ENCODE data around the gene THSD7B.

DNA sequence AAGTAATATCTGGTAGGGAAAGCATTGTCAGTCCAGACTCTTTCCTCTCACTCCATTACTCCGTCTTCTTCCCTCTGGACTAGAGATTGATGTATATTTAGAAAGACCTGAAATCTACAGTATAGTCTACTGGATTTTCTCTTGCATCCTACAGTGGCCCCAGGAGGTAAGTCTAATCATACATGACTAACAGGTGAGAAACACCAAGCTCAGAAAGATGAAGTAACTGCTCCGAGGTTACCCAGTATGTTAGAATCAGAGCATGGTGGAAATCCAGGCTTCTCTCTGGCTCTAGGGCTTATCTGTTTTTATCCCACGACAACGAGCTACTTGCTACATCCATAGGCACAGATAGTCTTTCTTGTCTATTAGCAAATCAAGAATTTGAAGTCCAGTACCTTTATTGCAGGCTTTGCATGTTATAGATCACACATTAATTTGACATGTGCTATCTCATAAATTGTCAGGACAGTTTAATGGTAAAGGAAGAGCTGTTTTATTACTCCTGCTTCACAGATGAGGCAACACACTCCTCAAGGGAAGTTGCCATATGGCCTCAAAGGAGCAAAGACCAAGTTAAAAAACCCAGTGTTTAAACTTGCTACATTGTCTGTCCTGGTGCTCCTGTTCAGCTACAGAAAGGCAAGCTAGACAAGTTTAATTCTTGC is 484.3 kb downstream of the THSD7B start:
- TF ChIP-seq RAD21 (IDR thresholded peaks at IDR 0.05 in 1 of 2, conservative IDR thresholded peaks at IDR 0.05 in 1 of 2; ENCODE audit: low read depth in 2 of 2, low read length in 2 of 2): no peak
- TF ChIP-seq, protein P1, sequence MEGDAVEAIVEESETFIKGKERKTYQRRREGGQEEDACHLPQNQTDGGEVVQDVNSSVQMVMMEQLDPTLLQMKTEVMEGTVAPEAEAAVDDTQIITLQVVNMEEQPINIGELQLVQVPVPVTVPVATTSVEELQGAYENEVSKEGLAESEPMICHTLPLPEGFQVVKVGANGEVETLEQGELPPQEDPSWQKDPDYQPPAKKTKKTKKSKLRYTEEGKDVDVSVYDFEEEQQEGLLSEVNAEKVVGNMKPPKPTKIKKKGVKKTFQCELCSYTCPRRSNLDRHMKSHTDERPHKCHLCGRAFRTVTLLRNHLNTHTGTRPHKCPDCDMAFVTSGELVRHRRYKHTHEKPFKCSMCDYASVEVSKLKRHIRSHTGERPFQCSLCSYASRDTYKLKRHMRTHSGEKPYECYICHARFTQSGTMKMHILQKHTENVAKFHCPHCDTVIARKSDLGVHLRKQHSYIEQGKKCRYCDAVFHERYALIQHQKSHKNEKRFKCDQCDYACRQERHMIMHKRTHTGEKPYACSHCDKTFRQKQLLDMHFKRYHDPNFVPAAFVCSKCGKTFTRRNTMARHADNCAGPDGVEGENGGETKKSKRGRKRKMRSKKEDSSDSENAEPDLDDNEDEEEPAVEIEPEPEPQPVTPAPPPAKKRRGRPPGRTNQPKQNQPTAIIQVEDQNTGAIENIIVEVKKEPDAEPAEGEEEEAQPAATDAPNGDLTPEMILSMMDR (IDR thresholded peaks at IDR 0.05; ENCODE audit: control extremely low read depth in 1 of 3, insufficient read depth in 1 of 3, low read depth in 1 of 3, low read length in 3 of 3): no peak
- no peak for TF ChIP-seq YY1 (IDR thresholded peaks at IDR 0.05; ENCODE audit: low read depth, low read length)
- no peak for TF ChIP-seq SAP30 (IDR thresholded peaks at IDR 0.05; ENCODE audit: insufficient read depth, insufficient replicate concordance, low read length)
- no peak for TF ChIP-seq SP2 (IDR thresholded peaks at IDR 0.05; ENCODE audit: low read length)
- TF ChIP-seq JUN (IDR thresholded peaks at IDR 0.05; ENCODE audit: low read depth, low read length): no peak
- no peak for TF ChIP-seq GABPA (IDR thresholded peaks at IDR 0.05; ENCODE audit: borderline replicate concordance, insufficient read depth, low read length)
- TF ChIP-seq SP1 (IDR thresholded peaks at IDR 0.05; ENCODE audit: low read depth, low read length): no peak
- no peak for TF ChIP-seq EP300 (IDR thresholded peaks at IDR 0.05; ENCODE audit: borderline replicate concordance in 1 of 2, low read depth in 2 of 2, low read length in 2 of 2)
- TF ChIP-seq NRF1 (IDR thresholded peaks at IDR 0.05; ENCODE audit: low read depth, low read length): no peak
- no peak for TF ChIP-seq CHD2 (IDR thresholded peaks at IDR 0.05; ENCODE audit: low read length)
- no peak for TF ChIP-seq TEAD4 (IDR thresholded peaks at IDR 0.05; ENCODE audit: low read depth, low read length)
- TF ChIP-seq CREB1 (IDR thresholded peaks at IDR 0.05): no peak
